Activated naive CD8-positive, alpha-beta T cell treated with anti-CD3 and anti-CD28 coated beads, Interleukin-2, amount 50 U/mL, for 16 hours (primary cell): ENCODE data around the gene SZT2.
A peak's percentile ranks its signal among the peaks of the same experiment; 100 is the strongest.
"Not testable (repeated sequence)": the region's sequence is repeated elsewhere in the genome, so short reads cannot be mapped to it uniquely, and the experiment has no call there.

Source experiments
- DNase-seq: peaks from one replicate; pipeline ENCODE4 v3.0.0-alpha.2; 2020; ENCODE audit warnings: low read depth, low spot score

SZT2 gene

GRCh38 chr1:43360616-43361015 lies 29.1 kb upstream of the SZT2 start:
- no peak for DNase-seq

GRCh38 chr1:43363283-43363934 lies 26.3 kb upstream of the SZT2 start:
- DNase-seq: no peak

GRCh38 chr1:43363935-43364525 lies 25.7 kb upstream of the SZT2 start:
- DNase-seq: no peak

GRCh38 chr1:43365678-43366077 lies 24.0 kb upstream of the SZT2 start:
- DNase-seq: no peak

GRCh38 chr1:43366179-43366578 lies 23.5 kb upstream of the SZT2 start:
- DNase-seq: no peak

- no peak for DNase-seq
Measured at GRCh38 chr1:43366601-43367025, 23.1 kb upstream of the SZT2 start.

GRCh38 chr1:43367026-43367903 lies 22.4 kb upstream of the SZT2 start:
- DNase-seq: peak; percentile 25

GRCh38 chr1:43367904-43368645 lies 21.6 kb upstream of the SZT2 start, which contains the start of gene ELOVL1:
TSS of gene ELOVL1 (minus strand) at chr1:43368011. CDS start at chr1:43365609, 2,402 bp downstream.
- peak; percentile 81 for DNase-seq

GRCh38 chr1:43368646-43369020 lies 21.1 kb upstream of the SZT2 start:
- no peak for DNase-seq

GRCh38 chr1:43369779-43370178 lies 19.9 kb upstream of the SZT2 start:
- not testable (repeated sequence) for DNase-seq

GRCh38 chr1:43370564-43370963 lies 19.1 kb upstream of the SZT2 start:
- DNase-seq: no peak

GRCh38 chr1:43372172-43372571 lies 17.5 kb upstream of the SZT2 start:
- DNase-seq: no peak

- DNase-seq: no peak
Measured at GRCh38 chr1:43373066-43373940, 16.4 kb upstream of the SZT2 start.

GRCh38 chr1:43376723-43377235 lies 12.9 kb upstream of the SZT2 start:
- DNase-seq: no peak

- DNase-seq: no peak
Measured at GRCh38 chr1:43377831-43378230, 11.9 kb upstream of the SZT2 start.

- DNase-seq: no peak
Measured at GRCh38 chr1:43379476-43379875, 10.2 kb upstream of the SZT2 start.

GRCh38 chr1:43381612-43382011 lies 8.1 kb upstream of the SZT2 start:
- DNase-seq: no peak

GRCh38 chr1:43382027-43382779 lies 7.5 kb upstream of the SZT2 start:
- DNase-seq: no peak

- DNase-seq: no peak
Measured at GRCh38 chr1:43383449-43383848, 6.2 kb upstream of the SZT2 start.

- no peak for DNase-seq
Measured at GRCh38 chr1:43386676-43387075, 3.0 kb upstream of the SZT2 start.
